ENCODE measurements around the gene SGMS2.

GRCh38 chr4:107792711-107793110 lies 32.0 kb upstream of the SGMS2 start:
- no peak for TF ChIP-seq NR3C1 (IDR thresholded peaks at IDR 0.05)
- no peak for TF ChIP-seq BCL3 (IDR thresholded peaks at IDR 0.05)
- TF ChIP-seq CTCF (IDR thresholded peaks at IDR 0.05): no peak
- no peak for TF ChIP-seq JUN (IDR thresholded peaks at IDR 0.05)
- no peak for TF ChIP-seq RARB (CRISPR knock-in tag; IDR thresholded peaks at IDR 0.05)
- TF ChIP-seq ELK1 (IDR thresholded peaks at IDR 0.05; ENCODE audit: low read depth, low read length): no peak
- no peak for TF ChIP-seq KDM5A (IDR thresholded peaks at IDR 0.05)
- TF ChIP-seq JUNB (IDR thresholded peaks at IDR 0.05): no peak
- no peak for TF ChIP-seq USF2 (IDR thresholded peaks at IDR 0.05)
- no peak for TF ChIP-seq HDAC2 (IDR thresholded peaks at IDR 0.05)
- no peak for TF ChIP-seq NPAS2 (CRISPR knock-in tag; IDR thresholded peaks at IDR 0.05; ENCODE audit: borderline replicate concordance)
- no peak for TF ChIP-seq EP300 (IDR thresholded peaks at IDR 0.05)
- no peak for TF ChIP-seq CEBPB (IDR thresholded peaks at IDR 0.05)
- TF ChIP-seq REST (IDR thresholded peaks at IDR 0.05): no peak

Measured in A549 (cell line).